Ovary (tissue), 10 donors: ENCODE results near the gene ZNF583. TPM values are rescaled to one million over a fixed set of nuclear protein-coding genes. Genes with fewer than 3 reads are reported as not detected.

ENCODE experiments used
- DNase-seq, 5 donors: peaks; one replicate each; pipeline ENCODE4 v3.0.0-alpha.2; 2019 to 2020
- H3K27ac ChIP-seq, 2 donors: fragments of 200-600 bp; one replicate each; pipeline versions ENCODE4 v1.5.1 to v1.8.0; 2019 to 2022
- H3K27me3 ChIP-seq: fragments of 200-600 bp; one replicate; pipeline ENCODE4 v1.8.0; 2022
- H3K36me3 ChIP-seq: fragments of 200-600 bp; sonication (generic); one replicate; pipeline ENCODE4 v1.5.1; 2019
- H3K4me1 ChIP-seq: one replicate; pipeline ENCODE4 v1.8.1; 2013; ENCODE audit warnings: mild to moderate bottlenecking, moderate library complexity; ENCODE audit not compliant: insufficient read depth
- H3K4me3 ChIP-seq: fragments of 200-600 bp; sonication (generic); one replicate; pipeline ENCODE4 v1.5.1; 2017
- H3K9me3 ChIP-seq, 2 donors: fragments of 200-600 bp in 1 of 2; sonication (generic) in 1 of 2; one replicate each; pipeline versions ENCODE4 v1.5.1 to v1.8.1; 2013 to 2019; ENCODE audit warnings: mild to moderate bottlenecking in 1 of 2, moderate library complexity in 1 of 2
- CTCF ChIP-seq, 3 donors: fragments of 450-650 bp in 2 of 3; fragments of 200-600 bp in 1 of 3; IDR thresholded peaks; one replicate each; pipeline versions ENCODE4 v1.5.1 to v1.8.0; 2016 to 2022; ENCODE audit warnings: antibody characterized with exemption in 3 of 3, mild to moderate bottlenecking in 1 of 3
- EP300 ChIP-seq: sonication (generic); formaldehyde crosslinking; IDR thresholded peaks from one replicate; pipeline ENCODE4 v1.6.1; 2017; ENCODE audit warnings: antibody characterized with exemption
- POLR2A ChIP-seq: fragments of 450-650 bp; IDR thresholded peaks from one replicate; pipeline ENCODE4 v1.6.1; 2017; ENCODE audit warnings: antibody characterized with exemption, mild to moderate bottlenecking, moderate library complexity
- WGBS, 3 donors: extraction: QIAGEN DNeasy Blood & Tissue Kit in 1 of 3; methylation state at CpG; one replicate each; pipeline versions ENCODE4 v1.1.5 to v1.1.7; 2013 to 2017; 5-methylcytosine and 5-hydroxymethylcytosine counted together
- intact Hi-C, 4 donors: fragments of 100-400 bp; cut with DNase I; formaldehyde crosslinking; loops; one replicate each; pipeline versions ENCODE4 v1.11.0 to v1.15.1; 2022 to 2023
- long read RNA-seq, 3 donors: library from polyadenylated mRNA in 2 of 3; unstranded in 2 of 3; transcript quantifications; one replicate each; pipeline ENCODE4 v2.0.0 and lab custom pipeline, GENCODE V29; 2021 to 2026
- polyA plus RNA-seq, 2 donors: library from polyadenylated mRNA; stranded (reverse); fragments of 200-250 nt in 1 of 2; fragments of 350-450 nt in 1 of 2; fragmentation: Illumina TruSeq in 1 of 2; extraction: RNeasy Lipid Tissue Mini Kit (QIAGEN cat#74804) in 1 of 2; gene quantifications; one replicate each; pipeline ENCODE4 v1.2.3, GENCODE V29; 2013 to 2014
- total RNA-seq, 7 donors: library from RNA; depleted of rRNA in 2 of 7; stranded (reverse); fragments of >200 nt in 2 of 7; fragmentation: NEBNext Ultra II Directional in 3 of 7; extraction: Animal tissue kit (Norgen Biotek cat#: 25700) in 3 of 7; gene quantifications; one replicate each; pipeline versions ENCODE4 v1.1.0 to v1.2.4, GENCODE V29; 2016 to 2023
- donor health status: DM: no; HTN: no; CAD: no; lungs with moderate emphysema.
- donor health status: DM: no; HTN: no; CAD: no.
- donor health status: Bipolar disorder and iron deficiency.
- donor health status: DM: yes; HTN: yes; CAD: no.
- donor health status: DM: no; HTN: no; CAD: no.
- donor health status: DM: yes; HTN: yes; CAD: no.

ZNF583 gene
- 10 to 100 TPM in 5 of 7 donors, 1 to 10 TPM in 2; 5.9 to 12.5 (median 10.7) TPM for total RNA-seq
- 1 to 10 TPM; 4.0 to 6.8 TPM for polyA plus RNA-seq
- long read RNA-seq, donor 1, full-length matches to known transcripts = 13 of 18 reads
- long read RNA-seq, donor 1, partial matches to known transcripts = 0 of 18 reads
- long read RNA-seq, donor 1, other reads (novel, unspliced or antisense) = 5 of 18 reads
- long read RNA-seq, donor 2, full-length matches to known transcripts = 7 of 7 reads
- long read RNA-seq, donor 2, partial matches to known transcripts = 0 of 7 reads
- long read RNA-seq, donor 2, other reads (novel, unspliced or antisense) = 0 of 7 reads
- long read RNA-seq, donor 3, full-length matches to known transcripts = 14 of 18 reads
- long read RNA-seq, donor 3, partial matches to known transcripts = 3 of 18 reads
- long read RNA-seq, donor 3, other reads (novel, unspliced or antisense) = 1 of 18 reads

DNA sequence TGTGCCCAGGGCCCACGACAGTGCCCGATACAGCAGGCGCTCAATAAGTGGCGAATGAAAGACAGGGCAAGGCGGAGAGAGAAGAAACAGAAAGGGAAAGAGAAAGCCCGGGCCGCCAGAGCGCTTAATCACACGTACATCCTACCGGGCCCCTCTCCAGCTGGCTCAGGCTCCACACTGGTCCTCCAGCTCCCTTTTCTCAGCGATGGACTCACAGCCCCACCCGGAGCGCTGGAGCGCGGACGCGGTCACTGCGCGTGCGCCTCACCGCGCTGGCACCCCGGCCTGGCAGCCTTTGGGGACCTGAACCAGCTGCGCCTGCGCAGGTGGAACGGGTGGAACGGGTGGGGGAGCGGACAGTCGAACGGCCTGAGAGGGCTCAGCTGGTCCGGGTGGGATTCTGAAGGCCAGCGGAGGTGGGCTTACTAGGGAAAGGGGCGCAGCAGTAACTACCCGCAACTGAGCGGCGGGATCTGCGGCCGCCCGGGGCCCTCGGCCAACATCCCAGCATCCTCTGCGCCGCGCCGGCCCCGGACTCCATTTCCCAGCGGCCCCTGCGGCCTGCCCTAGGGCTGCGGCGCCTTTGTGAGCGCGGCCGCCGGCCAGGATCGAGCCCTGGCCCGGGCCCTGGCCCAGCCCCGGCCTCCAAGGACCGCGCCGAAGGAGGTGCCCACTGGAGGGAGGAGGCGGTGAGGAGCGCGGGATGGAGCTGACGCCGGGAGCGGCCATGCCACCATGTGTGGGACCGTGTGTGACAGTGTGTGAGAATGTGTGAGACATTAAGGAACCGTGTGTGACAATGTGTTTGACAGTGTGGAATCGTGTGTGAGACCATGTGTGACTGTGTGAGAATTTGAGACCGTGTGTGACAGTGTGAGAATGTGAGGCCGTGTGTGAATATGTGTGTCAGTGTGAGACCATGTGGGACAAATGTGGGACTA lies at the start of gene ZNF583:
ZNF583 (plus strand) TSS at position 569 of the 941 bp plus-strand sequence. CDS start 2,783 bp downstream, outside the sequence.
- intact Hi-C loops = no loop called here
- 0 to 1% (median 1%) methylated on average over 69 to 70 of the region's 70 CpGs for WGBS, 3 donors
- DNase-seq = peak; percentile 97 to 99 (median 98)
- Histone ChIP-seq H3K4me3 (peak within 1 kb of the TSS; percentile 74), H3K27ac (peak within 1 kb of the TSS; percentile 91 to 98), H3K36me3 (no peaks in the 10 kb centered on the region), H3K27me3 (no peaks in the 10 kb centered on the region), H3K9me3 (peaks cover 0 to 23% of the 10 kb centered on the region in 2 donors), H3K4me1 (peaks cover 10% of the 10 kb centered on the region)
- TF ChIP-seq CTCF (IDR thresholded peaks at IDR 0.05) (no peak), POLR2A (no peak), EP300 (no peak)

GRCh38 chr19:56355517-56355916 lies 48.6 kb upstream of the ZNF583 start:
- Histone ChIP-seq H3K4me1 (no peaks in the 10 kb centered on the region), H3K4me3 (no peak overlapping the region), H3K27me3 (no peaks in the 10 kb centered on the region), H3K36me3 (no peaks in the 10 kb centered on the region), H3K27ac (no peak overlapping the region), H3K9me3 (no peaks in the 10 kb centered on the region)
- TF ChIP-seq EP300 = no peak
- TF ChIP-seq CTCF (IDR thresholded peaks at IDR 0.05) = no peak
- TF ChIP-seq POLR2A = no peak
- 68 to 84% (median 79%) methylated on average over 1 of the region's 1 CpG for WGBS, 3 donors
- intact Hi-C loops = loop anchor here in 1 of 4 donors (10.0 kb wide), 1 partner anchor 281 kb away; no protein-coding TSS in a partner anchor
- DNase-seq = no peak

DNA sequence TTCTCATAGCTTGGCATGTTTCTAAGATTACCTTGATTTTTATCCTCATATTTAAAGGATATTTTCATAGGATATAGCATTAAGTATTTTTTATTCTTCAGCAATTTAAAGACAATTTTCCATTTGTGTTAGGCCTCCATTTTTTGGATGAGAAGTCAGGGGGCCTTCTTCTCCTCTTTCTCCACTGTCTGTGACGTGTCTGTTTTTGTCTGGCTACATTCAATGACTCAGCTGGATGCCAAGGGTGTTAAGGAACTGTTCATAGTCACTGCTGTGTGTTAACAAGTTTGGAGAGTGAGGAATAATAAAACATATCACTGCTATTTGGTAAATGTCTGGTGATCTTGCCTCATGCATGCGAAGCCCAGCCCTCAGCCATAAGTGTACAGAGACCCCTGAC lies 47.2 kb upstream of the ZNF583 start:
- WGBS, 3 donors = 87 to 97% (median 96%) methylated on average over 2 of the region's 2 CpGs
- no peaks in the 10 kb centered on the region for H3K27me3 ChIP-seq
- no peaks in the 10 kb centered on the region for H3K4me1 ChIP-seq
- no peak overlapping the region for H3K27ac ChIP-seq
- no peak overlapping the region for H3K4me3 ChIP-seq
- H3K36me3 ChIP-seq = no peaks in the 10 kb centered on the region
- intact Hi-C loops = loop anchor here in 1 of 4 donors (10.0 kb wide), 1 partner anchor 282 kb away; no protein-coding TSS in a partner anchor
- DNase-seq = no peak
- TF ChIP-seq POLR2A = no peak
- no peak for TF ChIP-seq EP300
- TF ChIP-seq CTCF (IDR thresholded peaks at IDR 0.05) = no peak
- no peaks in the 10 kb centered on the region for H3K9me3 ChIP-seq

DNA sequence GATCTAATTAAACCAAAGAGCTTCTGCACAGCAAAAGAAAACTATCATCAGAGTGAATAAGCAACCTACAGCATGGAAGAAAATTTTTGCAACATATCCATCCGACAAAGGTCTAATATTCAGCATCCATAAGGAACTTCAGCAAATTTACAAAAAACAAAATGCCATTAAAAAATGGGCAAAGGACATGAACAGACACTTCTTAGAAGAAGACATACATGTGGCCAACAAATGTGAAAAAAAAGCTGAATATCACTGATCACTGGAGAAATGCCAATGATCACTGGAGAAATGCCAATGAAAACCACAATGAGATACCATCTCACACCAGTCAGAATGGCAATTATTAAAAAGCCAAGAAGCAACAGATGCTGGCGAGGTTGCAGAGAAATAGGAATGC lies 43.3 kb upstream of the ZNF583 start:
- no peaks in the 10 kb centered on the region for H3K27me3 ChIP-seq
- WGBS, 3 donors = 96 to 97% (median 97%) methylated on average over 2 of the region's 2 CpGs
- H3K27ac ChIP-seq = no peak overlapping the region
- TF ChIP-seq EP300 (no peak), POLR2A (no peak), CTCF (IDR thresholded peaks at IDR 0.05) (no peak)
- H3K36me3 ChIP-seq = no peaks in the 10 kb centered on the region
- no peaks in the 10 kb centered on the region for H3K4me1 ChIP-seq
- DNase-seq = no peak
- H3K9me3 ChIP-seq = peaks cover 0 to 11% of the 10 kb centered on the region in 2 donors
- intact Hi-C loops = no loop called here
- H3K4me3 ChIP-seq = no peak overlapping the region
